ENCODE data around the gene USP15.

DNA sequence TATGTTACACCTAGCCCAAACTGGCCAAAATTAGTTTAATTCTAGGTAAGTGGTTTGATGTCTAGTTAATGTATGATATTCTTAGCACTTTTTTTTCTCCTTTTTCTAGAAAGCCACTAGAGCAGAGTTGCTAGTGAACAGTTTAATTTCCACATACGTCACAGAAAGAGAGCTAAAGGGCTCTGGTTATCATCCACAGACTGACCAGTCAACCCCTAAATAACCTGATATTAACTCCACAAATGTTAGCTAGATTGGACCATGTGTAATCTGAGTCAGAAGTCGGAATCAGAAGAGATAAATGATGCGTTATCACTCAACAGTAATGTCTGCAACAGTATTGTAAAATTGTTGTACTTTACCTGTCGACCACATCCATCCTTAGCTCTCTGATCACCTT is 74.9 kb downstream of the USP15 start:
- TF ChIP-seq, protein P1, sequence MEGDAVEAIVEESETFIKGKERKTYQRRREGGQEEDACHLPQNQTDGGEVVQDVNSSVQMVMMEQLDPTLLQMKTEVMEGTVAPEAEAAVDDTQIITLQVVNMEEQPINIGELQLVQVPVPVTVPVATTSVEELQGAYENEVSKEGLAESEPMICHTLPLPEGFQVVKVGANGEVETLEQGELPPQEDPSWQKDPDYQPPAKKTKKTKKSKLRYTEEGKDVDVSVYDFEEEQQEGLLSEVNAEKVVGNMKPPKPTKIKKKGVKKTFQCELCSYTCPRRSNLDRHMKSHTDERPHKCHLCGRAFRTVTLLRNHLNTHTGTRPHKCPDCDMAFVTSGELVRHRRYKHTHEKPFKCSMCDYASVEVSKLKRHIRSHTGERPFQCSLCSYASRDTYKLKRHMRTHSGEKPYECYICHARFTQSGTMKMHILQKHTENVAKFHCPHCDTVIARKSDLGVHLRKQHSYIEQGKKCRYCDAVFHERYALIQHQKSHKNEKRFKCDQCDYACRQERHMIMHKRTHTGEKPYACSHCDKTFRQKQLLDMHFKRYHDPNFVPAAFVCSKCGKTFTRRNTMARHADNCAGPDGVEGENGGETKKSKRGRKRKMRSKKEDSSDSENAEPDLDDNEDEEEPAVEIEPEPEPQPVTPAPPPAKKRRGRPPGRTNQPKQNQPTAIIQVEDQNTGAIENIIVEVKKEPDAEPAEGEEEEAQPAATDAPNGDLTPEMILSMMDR (IDR thresholded peaks at IDR 0.05; ENCODE audit: poor library complexity): no peak
- TF ChIP-seq EZH2phosphoT487 (IDR thresholded peaks at IDR 0.05; ENCODE audit: low read depth, severe bottlenecking, unreplicated experiment) (no peak), EZH2 (IDR thresholded peaks at IDR 0.05; ENCODE audit: borderline replicate concordance) (no peak)
